Stimulated activated CD4-positive, alpha-beta T cell treated with anti-CD3 and anti-CD28 coated beads, Interleukin-4, amount 100 ng/mL, for 1 hour (primary cell): ENCODE measurements around the gene SYPL1.

ENCODE experiments used
- DNase-seq: peaks from one replicate; pipeline ENCODE4 v3.0.0-alpha.2; 2020

SYPL1 gene

DNA sequence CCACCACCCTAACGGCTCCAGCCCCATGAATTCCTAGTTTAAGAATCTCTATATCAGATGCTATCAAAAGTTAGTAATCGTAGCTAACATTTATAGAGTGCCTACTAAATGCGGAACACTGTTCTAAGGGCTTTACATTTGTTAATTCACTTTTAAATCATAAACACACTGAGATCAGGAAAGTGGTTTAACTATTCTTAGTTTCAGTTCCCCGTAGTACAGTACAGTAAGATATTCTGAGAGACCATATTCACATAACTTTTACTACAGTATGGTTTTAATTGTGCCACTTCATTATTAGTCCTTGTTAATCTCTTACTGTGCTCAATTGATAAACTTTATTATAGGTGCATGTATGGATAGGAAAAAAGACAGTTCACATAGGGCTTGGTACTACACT lies 22.5 kb downstream of the SYPL1 start:
- no peak for DNase-seq

DNA sequence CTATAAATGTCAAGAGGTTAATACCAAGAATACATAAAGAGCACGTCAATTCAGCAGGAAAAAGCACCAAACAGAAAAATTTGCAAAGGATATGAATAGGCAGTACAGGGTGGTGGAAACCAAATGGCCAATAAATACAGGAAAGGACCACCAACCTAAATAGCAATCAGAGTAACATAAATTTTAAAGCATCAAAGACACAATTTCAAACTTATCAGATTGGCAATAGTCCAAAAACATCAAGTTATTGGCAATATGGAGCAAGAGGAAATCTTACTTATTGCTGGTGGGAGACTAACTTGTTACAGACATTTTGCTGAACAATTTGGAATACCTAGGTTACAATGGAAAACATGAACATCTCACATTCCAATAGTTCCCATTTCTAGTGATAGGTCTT lies 24.1 kb downstream of the SYPL1 start:
- DNase-seq: no peak

DNA sequence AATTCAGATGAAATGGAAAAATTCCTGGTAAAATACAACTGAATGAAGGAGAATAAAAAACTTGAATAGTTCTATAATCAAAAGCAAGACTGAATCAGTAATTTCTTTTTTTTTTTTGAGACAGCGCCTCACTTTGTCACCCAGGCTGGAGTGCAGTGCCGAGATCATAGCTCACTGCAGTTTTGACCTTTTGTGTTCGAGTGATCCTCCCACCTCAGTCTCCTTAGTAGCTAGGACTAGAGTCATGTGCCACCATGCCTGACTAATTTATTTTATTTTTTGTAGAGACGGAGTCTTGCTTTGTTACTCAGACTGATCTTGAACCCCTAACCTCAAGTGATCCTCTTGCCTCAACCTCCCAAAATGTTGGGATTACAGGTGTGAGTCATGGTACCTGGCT lies 26.1 kb downstream of the SYPL1 start:
- no peak for DNase-seq

- no peak for DNase-seq
Measured at GRCh38 chr7:106085015-106085414, 27.1 kb downstream of the SYPL1 start.

GRCh38 chr7:106083717-106084116 lies 28.4 kb downstream of the SYPL1 start:
- DNase-seq: no peak

DNA sequence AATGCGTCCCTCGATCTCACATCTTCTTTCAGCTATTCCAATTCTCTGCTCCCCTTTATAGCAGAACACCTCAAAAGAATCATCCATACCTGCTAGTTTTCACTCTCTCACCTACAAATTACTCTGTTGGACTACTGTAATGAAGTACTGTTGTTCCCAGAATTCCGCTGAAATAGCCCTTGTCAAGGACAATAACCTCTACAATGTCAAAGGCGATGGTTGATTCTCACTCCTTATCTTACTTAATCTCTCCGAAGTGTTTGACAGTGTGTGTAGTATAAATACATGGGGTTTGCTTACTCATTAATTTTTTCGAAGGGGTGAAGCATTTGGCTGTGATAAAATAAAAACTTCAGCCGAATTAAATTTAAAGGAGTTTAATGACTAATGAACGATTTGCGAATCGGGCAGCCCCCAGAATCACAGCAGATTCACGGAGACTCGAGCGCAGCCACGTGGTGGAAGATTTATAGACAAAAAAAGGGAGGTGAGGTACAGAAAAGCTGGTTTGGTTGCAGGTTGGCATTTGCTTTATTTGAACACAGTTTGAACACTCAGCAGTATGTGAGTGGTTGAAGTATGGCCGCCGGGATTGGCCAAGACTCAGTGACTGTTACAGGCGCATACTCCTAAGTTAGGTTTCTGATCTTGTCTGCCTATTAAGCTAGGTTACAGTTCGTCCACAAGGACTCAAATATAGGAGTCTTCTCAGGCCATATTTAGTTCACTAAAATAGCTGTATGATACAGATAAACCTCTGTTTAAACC lies 29.8 kb downstream of the SYPL1 start:
- no peak for DNase-seq

- no peak for DNase-seq
Measured at GRCh38 chr7:106080300-106080987, 31.7 kb downstream of the SYPL1 start.

GRCh38 chr7:106076537-106076936 lies 35.6 kb downstream of the SYPL1 start:
- DNase-seq: no peak

- DNase-seq: no peak
Measured at GRCh38 chr7:106075937-106076336, 36.2 kb downstream of the SYPL1 start.

GRCh38 chr7:106074257-106074656 lies 37.9 kb downstream of the SYPL1 start:
- no peak for DNase-seq

GRCh38 chr7:106073701-106074100 lies 38.4 kb downstream of the SYPL1 start:
- no peak for DNase-seq

DNA sequence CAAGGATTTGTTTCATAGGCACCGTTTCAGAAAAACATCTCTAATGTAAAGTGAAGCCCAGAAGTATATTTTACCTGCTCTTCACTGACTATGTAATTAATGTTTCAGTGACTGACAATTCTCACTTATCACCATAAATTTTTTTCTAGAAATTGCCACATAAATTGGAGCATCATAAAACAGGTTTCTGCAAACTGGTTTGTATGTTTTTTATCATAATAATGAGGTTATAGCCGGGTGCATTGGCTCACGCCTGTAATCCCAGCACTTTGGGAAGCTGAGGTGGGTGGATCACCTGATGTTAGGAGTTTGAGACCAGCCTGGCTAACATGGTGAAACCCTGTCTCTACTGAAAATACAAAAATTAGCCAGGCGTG lies 39.4 kb downstream of the SYPL1 start:
- no peak for DNase-seq

DNA sequence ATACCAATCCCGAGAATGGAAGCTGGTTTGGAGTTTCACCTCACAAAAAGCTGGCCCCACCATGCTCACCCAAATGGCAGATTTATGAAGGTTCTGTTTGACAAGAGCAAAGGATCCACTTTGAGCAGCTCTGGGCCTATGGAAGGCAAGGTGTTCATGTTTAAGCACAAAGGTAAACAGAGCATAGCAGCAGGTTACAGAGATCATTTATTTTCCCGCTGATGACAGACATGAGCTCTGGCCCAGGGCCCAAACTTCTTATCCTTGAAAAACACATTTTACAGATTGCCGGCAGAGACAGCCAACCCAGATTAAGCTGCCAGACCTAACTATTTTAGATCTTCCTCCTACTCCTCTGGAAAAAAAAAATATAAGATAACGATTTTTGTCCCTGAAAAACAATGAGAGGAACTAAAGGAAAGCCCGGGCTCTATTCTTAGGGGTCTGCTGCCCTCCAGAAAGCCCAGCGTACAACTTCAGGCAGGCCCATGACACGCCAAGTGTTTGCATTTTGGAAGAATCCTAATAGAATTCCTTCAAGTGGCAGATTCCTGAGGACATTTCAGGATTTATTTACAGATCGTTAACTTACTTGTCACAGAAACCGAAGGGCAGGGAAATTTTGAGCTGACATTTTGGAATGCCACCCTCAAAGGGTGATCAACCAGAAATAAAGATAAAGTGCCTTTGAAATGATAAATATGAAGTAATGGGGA lies 40.0 kb downstream of the SYPL1 start:
- DNase-seq: no peak

GRCh38 chr7:106071356-106071998 lies 40.6 kb downstream of the SYPL1 start:
- peak; percentile 25 for DNase-seq

- DNase-seq: no peak
Measured at GRCh38 chr7:106070567-106071254, 41.4 kb downstream of the SYPL1 start.

DNA sequence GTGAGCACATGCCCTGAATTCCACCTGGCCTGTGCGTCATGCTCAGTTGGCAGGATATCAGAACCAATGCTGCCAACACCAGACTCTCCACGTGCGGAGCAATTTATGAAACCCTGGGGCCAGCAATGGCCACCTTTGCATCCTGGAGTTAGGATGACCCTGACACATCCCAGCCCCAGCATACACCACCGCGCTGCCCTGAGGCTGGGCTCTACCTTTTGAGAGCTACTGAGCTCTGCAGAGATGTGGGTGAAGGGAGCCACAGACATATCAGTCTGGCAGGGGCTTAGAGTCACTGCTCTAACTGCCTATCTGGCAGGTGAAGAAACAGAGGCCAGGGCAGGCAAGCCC lies 41.9 kb downstream of the SYPL1 start:
- DNase-seq: no peak

GRCh38 chr7:106069471-106070200 lies 42.5 kb downstream of the SYPL1 start:
- DNase-seq: no peak

GRCh38 chr7:106068986-106069385 lies 43.1 kb downstream of the SYPL1 start:
- no peak for DNase-seq

DNA sequence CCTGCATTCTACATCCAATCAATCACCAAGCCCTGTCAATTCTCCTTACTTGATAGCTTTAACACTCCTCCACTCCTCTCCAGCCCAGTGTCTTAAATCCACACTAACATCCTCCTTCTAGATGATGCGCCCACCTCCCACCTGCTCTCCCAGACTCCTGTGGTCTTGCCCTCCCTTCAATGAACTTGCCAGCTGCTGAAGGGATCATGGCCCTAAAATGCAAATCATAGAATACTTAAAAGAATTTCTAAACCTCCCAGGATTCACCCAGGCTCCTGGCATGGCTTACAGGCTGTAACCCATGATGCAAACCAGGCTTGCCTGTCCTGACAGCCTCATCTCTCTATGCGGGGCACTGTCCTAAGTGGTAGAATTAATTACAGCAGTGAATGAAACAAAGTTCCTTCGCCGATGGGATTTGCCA lies 43.6 kb downstream of the SYPL1 start:
- DNase-seq: no peak

GRCh38 chr7:106067678-106068077 lies 44.4 kb downstream of the SYPL1 start:
- no peak for DNase-seq

DNA sequence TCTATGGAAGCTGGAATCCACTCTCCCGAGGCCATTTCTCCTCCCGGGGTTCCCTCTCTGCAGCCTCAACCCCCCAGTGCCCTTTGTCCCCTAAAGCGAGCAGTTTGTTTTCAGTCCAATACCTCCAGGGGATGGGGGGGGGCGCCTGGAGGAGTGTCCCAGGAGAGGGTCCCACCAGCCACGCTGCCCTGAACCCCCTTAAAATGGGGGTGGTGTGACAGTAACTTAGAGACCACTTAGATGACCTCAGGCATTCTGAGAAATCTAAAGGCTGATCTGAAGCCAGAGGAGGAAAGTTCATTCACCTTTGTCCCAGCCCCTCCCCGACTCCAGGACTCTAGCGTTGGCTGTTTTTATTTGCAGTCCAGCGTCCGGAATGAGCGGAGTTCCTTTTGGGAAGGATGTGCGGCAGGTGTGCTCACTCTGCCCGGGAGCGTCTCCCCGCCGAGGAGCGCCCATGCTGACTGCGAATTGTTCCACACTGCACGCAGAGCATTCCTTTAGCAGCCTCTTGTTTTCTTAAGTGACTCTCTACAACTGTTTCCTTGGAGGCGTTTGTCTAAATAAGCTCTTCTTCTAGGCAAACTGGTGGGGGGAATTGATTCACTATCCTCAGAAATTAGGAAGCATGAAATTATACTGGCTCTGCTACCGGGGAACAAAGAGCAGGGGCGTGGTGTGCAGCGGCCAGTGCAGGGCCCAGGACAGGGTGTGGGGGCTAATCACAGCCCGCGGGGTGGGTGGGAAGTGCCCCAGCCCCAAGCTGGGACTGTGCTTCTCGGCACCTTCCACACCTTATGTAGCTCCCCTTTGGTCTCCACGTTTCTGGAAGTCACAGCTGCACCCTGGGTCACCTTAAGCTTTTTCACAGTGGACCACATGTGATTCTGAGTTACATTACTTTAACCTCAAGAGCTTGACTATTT lies 46.3 kb downstream of the SYPL1 start:
- no peak for DNase-seq
